Effector memory CD4-positive, alpha-beta T cell (primary cell): ENCODE data around the gene RTRAF.

Experiments
- DNase-seq, 3 donors: peaks; one replicate each; pipeline ENCODE4 v3.0.0-alpha.2; 2020
- H3K27ac ChIP-seq: 2 replicates; pipeline ENCODE4 v1.7.0; 2013; ENCODE audit warnings: mild to moderate bottlenecking, low read length, moderate library complexity; ENCODE audit not compliant: insufficient read depth, poor library complexity, severe bottlenecking
- H3K27me3 ChIP-seq: replicated peaks from 2 replicates; pipeline ENCODE4 v1.7.0; 2013; ENCODE audit warnings: mild to moderate bottlenecking, low read length; ENCODE audit not compliant: insufficient read depth, control insufficient read depth, poor library complexity, severe bottlenecking
- H3K36me3 ChIP-seq: 2 replicates; pipeline ENCODE4 v1.7.0; 2013; ENCODE audit warnings: mild to moderate bottlenecking, low read length, moderate library complexity; ENCODE audit not compliant: control insufficient read depth, insufficient read depth
- H3K4me1 ChIP-seq: 2 replicates; pipeline ENCODE4 v1.7.0; 2013; ENCODE audit warnings: low read length, mild to moderate bottlenecking; ENCODE audit not compliant: control insufficient read depth, insufficient read depth, poor library complexity, severe bottlenecking
- H3K4me3 ChIP-seq: 2 replicates; pipeline ENCODE4 v1.7.0; 2013; ENCODE audit warnings: low read length, low read depth, mild to moderate bottlenecking; ENCODE audit not compliant: insufficient read depth, poor library complexity, severe bottlenecking
- H3K9me3 ChIP-seq: 2 replicates; pipeline ENCODE4 v1.7.0; 2013; ENCODE audit warnings: mild to moderate bottlenecking, low read length, moderate library complexity; ENCODE audit not compliant: control insufficient read depth

The RTRAF gene

DNA sequence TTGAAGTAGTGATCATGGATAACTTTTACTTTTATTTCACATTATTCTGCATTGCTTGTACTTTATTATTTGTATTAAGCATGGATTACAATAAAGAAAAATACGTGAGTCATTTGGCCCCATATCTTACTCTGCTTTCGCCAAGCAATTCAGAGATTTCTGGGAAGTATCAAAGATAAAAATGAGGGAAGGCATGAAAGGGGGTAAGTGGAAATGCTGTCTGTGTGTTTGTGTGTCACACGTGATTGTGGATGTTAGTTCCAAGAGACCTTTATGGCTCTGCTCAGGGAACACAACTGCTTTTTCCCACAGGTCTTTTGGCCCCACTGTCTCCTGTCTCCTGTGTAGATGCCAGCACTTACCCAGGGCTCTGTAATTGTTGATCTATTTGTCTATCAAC is 69.0 kb downstream of the RTRAF start:
- no peaks in the 10 kb centered on the region for H3K9me3 ChIP-seq
- H3K36me3 ChIP-seq, result no peaks in the 10 kb centered on the region
- H3K4me1 ChIP-seq, result no peaks in the 10 kb centered on the region
- no peak for DNase-seq
- no peak overlapping the region for H3K4me3 ChIP-seq
- H3K27ac ChIP-seq, result no peak overlapping the region
- no peaks in the 10 kb centered on the region for H3K27me3 ChIP-seq

DNA sequence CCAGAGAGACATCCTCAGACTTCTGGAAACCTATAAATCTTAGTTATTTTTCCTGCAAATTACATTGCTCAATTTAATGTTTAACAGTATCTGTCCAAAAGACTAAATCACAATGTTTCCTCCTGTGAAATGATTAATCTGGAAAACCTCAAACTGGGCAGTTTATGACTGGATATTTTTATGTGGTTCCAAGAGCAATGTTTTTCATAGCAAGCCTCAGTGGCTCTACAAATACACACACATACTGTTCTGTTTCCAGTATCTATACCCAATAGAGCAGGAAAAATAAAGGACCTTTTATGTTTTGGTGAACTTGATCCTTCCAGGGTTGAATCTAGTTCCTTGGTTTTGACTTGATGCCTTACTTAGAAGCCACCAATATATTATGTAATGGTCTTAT is 70.3 kb downstream of the RTRAF start:
- DNase-seq, result no peak
- H3K4me3 ChIP-seq, result no peak overlapping the region
- no peaks in the 10 kb centered on the region for H3K9me3 ChIP-seq
- H3K27ac ChIP-seq, result no peak overlapping the region
- H3K4me1 ChIP-seq, result no peaks in the 10 kb centered on the region
- no peaks in the 10 kb centered on the region for H3K36me3 ChIP-seq
- H3K27me3 ChIP-seq, result no peaks in the 10 kb centered on the region

DNA sequence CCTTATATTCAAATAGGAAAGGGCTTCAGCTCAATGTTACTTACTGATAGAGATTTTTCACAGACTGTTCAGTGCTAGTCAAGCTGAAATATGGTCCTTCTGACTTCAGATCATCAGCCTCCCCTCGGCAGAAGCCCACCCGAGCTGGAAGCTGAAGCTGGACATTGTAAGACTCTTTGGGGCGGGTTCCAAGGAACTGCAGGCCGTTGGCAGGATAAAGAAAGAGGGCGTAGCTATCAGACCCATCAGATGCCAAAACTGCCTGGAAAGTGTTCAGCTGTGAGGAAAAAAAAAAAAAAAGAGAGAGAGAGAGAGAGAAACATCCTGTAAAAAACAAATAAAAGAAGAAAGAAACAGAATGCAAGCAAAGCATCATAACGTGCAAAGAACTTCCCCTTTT is 70.7 kb downstream of the RTRAF start:
- DNase-seq, result no peak
- Histone ChIP-seq H3K4me3 (no peak overlapping the region), H3K27ac (no peak overlapping the region), H3K36me3 (no peaks in the 10 kb centered on the region), H3K9me3 (no peaks in the 10 kb centered on the region), H3K4me1 (no peaks in the 10 kb centered on the region), H3K27me3 (no peaks in the 10 kb centered on the region)
